ENCODE results near the gene PRKACA.

Gene PRKACA

DNA sequence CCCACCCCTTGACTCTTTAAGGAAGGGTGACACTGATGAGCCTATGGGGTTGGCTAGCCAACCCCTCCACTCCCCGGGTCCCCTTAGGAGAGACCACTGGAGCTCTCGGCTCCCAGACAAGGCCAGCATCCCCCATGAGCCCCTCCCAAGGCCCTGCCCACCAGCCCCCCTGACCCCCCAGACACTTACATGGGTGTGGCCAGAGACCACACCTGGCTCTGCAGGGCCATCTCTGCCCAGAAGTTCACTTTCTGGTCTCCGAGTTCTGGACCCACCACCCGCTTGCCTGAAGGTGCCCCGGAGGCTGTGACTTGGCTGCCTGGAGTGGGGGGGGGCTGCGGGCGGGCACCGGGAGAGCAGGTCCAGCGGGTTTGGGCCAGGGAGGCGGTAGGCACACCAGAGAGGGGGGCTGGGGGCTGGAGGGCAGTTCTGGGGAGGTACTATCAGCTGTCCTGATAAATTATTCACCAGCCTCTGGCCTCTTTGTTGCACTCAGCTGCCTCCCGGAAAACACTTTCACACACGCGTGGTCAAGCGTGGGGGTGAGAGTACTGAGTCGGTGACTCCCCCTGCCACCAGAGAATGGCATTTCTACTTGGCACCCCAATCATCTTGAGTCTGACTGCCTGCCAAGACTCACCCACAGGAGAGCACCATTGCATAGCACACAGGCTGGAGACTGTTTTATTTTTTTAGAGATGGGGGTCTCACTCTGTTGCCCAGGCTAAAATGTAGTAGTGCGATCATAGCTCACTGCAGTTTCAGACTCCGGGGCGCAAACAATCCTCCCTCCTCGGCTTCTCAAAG is 55.6 kb downstream of the PRKACA start, which contains the start of gene PALM3:
PALM3 (minus strand) TSS at position 326 of the 807 bp plus-strand sequence; CDS start at position 230, 96 bp downstream.
- Histone ChIP-seq H3K23ac (ENCODE audit: low read length) (no peak within 1 kb of the TSS), H3K4me2 (ENCODE audit: low read length) (no peak within 1 kb of the TSS), H3K9me3 (ENCODE audit: insufficient read depth, low read depth, low read length) (no peaks in the 10 kb centered on the region), H4K91ac (ENCODE audit: low read depth, low read length) (peak within 1 kb of the TSS; percentile 78), H3K4me3 (ENCODE audit: low read depth, low read length) (no peak within 1 kb of the TSS), H2BK120ac (ENCODE audit: insufficient read depth, low read length, poor library complexity) (peak within 1 kb of the TSS; percentile 64), H3K27me3 (ENCODE audit: insufficient read depth, low read length) (peaks cover 3% of the 10 kb centered on the region), H2BK12ac (ENCODE audit: low read length) (peak within 1 kb of the TSS; percentile 18), H3K9ac (ENCODE audit: low read length) (no peak within 1 kb of the TSS), H3K4me1 (ENCODE audit: control insufficient read depth in 1 of 2, insufficient read depth in 2 of 2, low read length in 2 of 2) (peaks cover 0 to 7% of the 10 kb centered on the region in 2 experiments), H3K14ac (ENCODE audit: low read length) (peak within 1 kb of the TSS; percentile 20), H4K8ac (ENCODE audit: low read depth, low read length) (peak within 1 kb of the TSS; percentile 26), H3K79me1 (ENCODE audit: low read length) (peaks cover 3% of the 10 kb centered on the region), H2AK5ac (ENCODE audit: low read length) (no peak within 1 kb of the TSS), H2AFZ (ENCODE audit: insufficient read depth, low read length, poor library complexity) (no peak within 1 kb of the TSS), H4K12ac (ENCODE audit: low read depth, low read length) (no peak within 1 kb of the TSS), H2BK5ac (ENCODE audit: low read depth, low read length, poor library complexity) (peak within 1 kb of the TSS; percentile 24), H3K18ac (ENCODE audit: low read length) (no peak within 1 kb of the TSS), H3K36me3 (ENCODE audit: control insufficient read depth in 1 of 2, insufficient read depth in 2 of 2, low read length in 2 of 2) (no peaks in the 10 kb centered on the region), H3K4ac (ENCODE audit: low read depth, low read length) (no peak within 1 kb of the TSS), H3K27ac (ENCODE audit: low read depth, low read length) (peak within 1 kb of the TSS; percentile 67), H3K79me2 (ENCODE audit: control insufficient read depth, insufficient read depth, low read length, poor library complexity) (no peaks in the 10 kb centered on the region)
- WGBS (ENCODE audit: extremely low coverage, insufficient coverage, insufficient read length) = no CpG with 5 or more reads among the region's 19 CpGs
- DNase-seq = peak; percentile 83 to 92

DNA sequence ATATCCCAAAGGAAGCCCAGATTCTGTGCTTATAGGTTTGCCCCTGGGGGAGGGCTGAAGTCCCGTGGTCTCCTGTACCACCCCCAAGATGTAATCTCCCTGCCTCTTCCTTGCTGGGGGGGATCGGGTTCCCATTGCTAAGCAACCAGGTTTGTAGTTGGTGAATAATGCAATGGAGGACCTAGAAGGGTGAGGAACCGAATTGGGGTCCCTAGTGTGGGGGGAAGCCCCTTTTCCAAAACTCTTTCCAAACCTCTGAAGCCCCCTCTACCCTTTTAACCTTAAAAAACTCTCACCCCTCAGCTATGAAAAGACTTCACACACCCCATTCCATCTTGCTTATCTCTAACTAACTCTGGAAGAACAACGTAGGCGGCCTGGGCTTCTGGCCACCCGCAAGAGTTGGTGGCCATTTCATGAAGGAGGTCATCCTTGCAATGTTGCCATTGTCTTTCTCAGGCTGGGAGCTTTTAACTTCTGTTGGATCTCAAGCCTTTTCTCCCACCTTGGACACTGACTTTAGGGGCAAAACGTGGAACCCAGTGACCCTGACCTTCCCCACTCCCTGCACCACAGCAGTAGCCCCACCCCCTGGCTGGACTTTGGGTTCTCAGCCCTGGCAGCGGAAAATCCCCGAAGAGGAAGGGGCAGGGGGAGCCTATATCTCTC is 56.3 kb downstream of the PRKACA start:
- Histone ChIP-seq H4K8ac (ENCODE audit: low read depth, low read length) (peak overlapping the region; percentile 26), H3K4me1 (ENCODE audit: control insufficient read depth in 1 of 2, insufficient read depth in 2 of 2, low read length in 2 of 2) (peaks cover 0 to 7% of the 10 kb centered on the region in 2 experiments), H3K14ac (ENCODE audit: low read length) (peak overlapping the region; percentile 20), H3K27ac (ENCODE audit: low read depth, low read length) (peak overlapping the region; percentile 67), H2BK120ac (ENCODE audit: insufficient read depth, low read length, poor library complexity) (peak overlapping the region; percentile 64), H3K4me3 (ENCODE audit: low read depth, low read length) (no peak overlapping the region), H2AK5ac (ENCODE audit: low read length) (no peak overlapping the region), H3K27me3 (ENCODE audit: insufficient read depth, low read length) (peaks cover 3% of the 10 kb centered on the region), H3K9ac (ENCODE audit: low read length) (no peak overlapping the region), H3K23ac (ENCODE audit: low read length) (no peak overlapping the region), H3K9me3 (ENCODE audit: insufficient read depth, low read depth, low read length) (no peaks in the 10 kb centered on the region), H4K12ac (ENCODE audit: low read depth, low read length) (no peak overlapping the region), H2BK12ac (ENCODE audit: low read length) (peak overlapping the region; percentile 18), H3K79me2 (ENCODE audit: control insufficient read depth, insufficient read depth, low read length, poor library complexity) (no peaks in the 10 kb centered on the region), H3K4ac (ENCODE audit: low read depth, low read length) (no peak overlapping the region), H3K79me1 (ENCODE audit: low read length) (peaks cover 3% of the 10 kb centered on the region), H4K91ac (ENCODE audit: low read depth, low read length) (peak overlapping the region; percentile 70), H2AFZ (ENCODE audit: insufficient read depth, low read length, poor library complexity) (no peak overlapping the region), H2BK5ac (ENCODE audit: low read depth, low read length, poor library complexity) (peak overlapping the region; percentile 24), H3K36me3 (ENCODE audit: control insufficient read depth in 1 of 2, insufficient read depth in 2 of 2, low read length in 2 of 2) (no peaks in the 10 kb centered on the region), H3K4me2 (ENCODE audit: low read length) (no peak overlapping the region), H3K18ac (ENCODE audit: low read length) (no peak overlapping the region)
- WGBS (ENCODE audit: extremely low coverage, insufficient coverage, insufficient read length) = no CpG with 5 or more reads among the region's 9 CpGs
- DNase-seq = peak; percentile 70 to 84

DNA sequence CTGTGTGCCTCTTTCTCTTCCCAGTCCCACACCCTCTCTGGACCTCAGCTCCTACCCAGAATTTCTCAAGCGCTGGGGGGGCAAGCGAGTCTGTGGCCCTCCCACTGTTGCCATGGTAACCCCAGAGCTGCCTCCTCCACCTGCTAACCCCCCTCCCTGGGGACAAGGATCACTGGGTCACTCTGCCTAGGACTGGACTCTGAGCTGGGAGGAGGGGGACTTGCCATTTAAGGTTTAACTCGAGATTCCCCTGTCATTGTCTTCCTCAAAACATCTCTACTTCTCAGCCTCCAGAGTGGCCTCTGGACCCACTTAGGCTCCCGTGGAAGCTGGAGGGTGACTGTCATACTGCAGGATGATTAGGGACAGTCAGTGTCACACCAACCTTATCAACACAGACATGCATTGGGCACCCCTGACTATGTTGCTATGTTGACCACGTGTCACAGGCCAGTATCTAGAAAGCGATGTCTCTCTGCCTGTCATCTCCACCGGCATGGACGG is 57.9 kb downstream of the PRKACA start:
- Histone ChIP-seq H3K23ac (ENCODE audit: low read length) (no peak overlapping the region), H2AK5ac (ENCODE audit: low read length) (no peak overlapping the region), H3K18ac (ENCODE audit: low read length) (no peak overlapping the region), H3K27ac (ENCODE audit: low read depth, low read length) (no peak overlapping the region), H2BK120ac (ENCODE audit: insufficient read depth, low read length, poor library complexity) (no peak overlapping the region), H2AFZ (ENCODE audit: insufficient read depth, low read length, poor library complexity) (no peak overlapping the region), H3K14ac (ENCODE audit: low read length) (no peak overlapping the region), H3K79me2 (ENCODE audit: control insufficient read depth, insufficient read depth, low read length, poor library complexity) (no peaks in the 10 kb centered on the region), H3K79me1 (ENCODE audit: low read length) (peaks cover 3% of the 10 kb centered on the region), H4K91ac (ENCODE audit: low read depth, low read length) (no peak overlapping the region), H4K12ac (ENCODE audit: low read depth, low read length) (no peak overlapping the region), H3K4me2 (ENCODE audit: low read length) (no peak overlapping the region), H3K9me3 (ENCODE audit: insufficient read depth, low read depth, low read length) (no peaks in the 10 kb centered on the region), H3K36me3 (ENCODE audit: control insufficient read depth in 1 of 2, insufficient read depth in 2 of 2, low read length in 2 of 2) (no peaks in the 10 kb centered on the region), H3K4me3 (ENCODE audit: low read depth, low read length) (no peak overlapping the region), H2BK12ac (ENCODE audit: low read length) (peak overlapping the region; percentile 25), H3K4ac (ENCODE audit: low read depth, low read length) (no peak overlapping the region), H4K8ac (ENCODE audit: low read depth, low read length) (no peak overlapping the region), H3K9ac (ENCODE audit: low read length) (no peak overlapping the region), H3K4me1 (ENCODE audit: control insufficient read depth in 1 of 2, insufficient read depth in 2 of 2, low read length in 2 of 2) (peaks cover 0 to 7% of the 10 kb centered on the region in 2 experiments), H3K27me3 (ENCODE audit: insufficient read depth, low read length) (peaks cover 3% of the 10 kb centered on the region), H2BK5ac (ENCODE audit: low read depth, low read length, poor library complexity) (no peak overlapping the region)
- no CpG with 5 or more reads among the region's 8 CpGs for WGBS (ENCODE audit: extremely low coverage, insufficient coverage, insufficient read length)
- DNase-seq = peak in 1 of 2 donors; percentile 13

DNA sequence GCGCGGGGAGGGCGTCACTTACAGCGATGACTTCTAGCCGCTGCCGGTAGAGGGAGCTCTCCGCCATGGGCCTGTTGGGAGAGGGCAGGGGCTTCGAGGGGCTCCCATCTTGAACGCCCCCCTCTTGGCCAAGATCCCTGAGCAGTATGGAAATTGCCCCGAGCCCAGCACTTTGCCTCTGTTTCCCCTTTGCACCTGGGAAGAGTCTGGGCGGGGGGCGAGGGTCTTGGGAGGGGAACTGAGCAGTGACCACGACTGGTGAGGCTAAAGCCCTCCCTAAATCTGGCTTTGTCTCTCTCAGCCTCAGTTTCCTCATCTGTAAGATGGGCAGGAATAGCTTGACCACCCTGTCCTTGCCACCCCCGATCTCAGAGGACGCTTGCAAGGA is 58.5 kb downstream of the PRKACA start:
- H3K79me2 ChIP-seq (ENCODE audit: control insufficient read depth, insufficient read depth, low read length, poor library complexity) = no peaks in the 10 kb centered on the region
- no peak overlapping the region for H2BK12ac ChIP-seq (ENCODE audit: low read length)
- H3K4me1 ChIP-seq (ENCODE audit: control insufficient read depth in 1 of 2, insufficient read depth in 2 of 2, low read length in 2 of 2) = peaks cover 0 to 7% of the 10 kb centered on the region in 2 experiments
- H4K12ac ChIP-seq (ENCODE audit: low read depth, low read length) = no peak overlapping the region
- no peak overlapping the region for H3K27ac ChIP-seq (ENCODE audit: low read depth, low read length)
- no peak overlapping the region for H3K18ac ChIP-seq (ENCODE audit: low read length)
- peaks cover 3% of the 10 kb centered on the region for H3K79me1 ChIP-seq (ENCODE audit: low read length)
- no peak overlapping the region for H4K8ac ChIP-seq (ENCODE audit: low read depth, low read length)
- H3K23ac ChIP-seq (ENCODE audit: low read length) = no peak overlapping the region
- no peak overlapping the region for H2BK5ac ChIP-seq (ENCODE audit: low read depth, low read length, poor library complexity)
- H3K4ac ChIP-seq (ENCODE audit: low read depth, low read length) = no peak overlapping the region
- no peak overlapping the region for H3K4me2 ChIP-seq (ENCODE audit: low read length)
- H3K27me3 ChIP-seq (ENCODE audit: insufficient read depth, low read length) = peaks cover 3% of the 10 kb centered on the region
- no peak for DNase-seq
- H2BK120ac ChIP-seq (ENCODE audit: insufficient read depth, low read length, poor library complexity) = no peak overlapping the region
- no peak overlapping the region for H3K14ac ChIP-seq (ENCODE audit: low read length)
- no CpG with 5 or more reads among the region's 15 CpGs for WGBS (ENCODE audit: extremely low coverage, insufficient coverage, insufficient read length)
- no peak overlapping the region for H3K4me3 ChIP-seq (ENCODE audit: low read depth, low read length)
- no peak overlapping the region for H3K9ac ChIP-seq (ENCODE audit: low read length)
- no peak overlapping the region for H2AFZ ChIP-seq (ENCODE audit: insufficient read depth, low read length, poor library complexity)
- H2AK5ac ChIP-seq (ENCODE audit: low read length) = no peak overlapping the region
- no peaks in the 10 kb centered on the region for H3K36me3 ChIP-seq (ENCODE audit: control insufficient read depth in 1 of 2, insufficient read depth in 2 of 2, low read length in 2 of 2)
- no peaks in the 10 kb centered on the region for H3K9me3 ChIP-seq (ENCODE audit: insufficient read depth, low read depth, low read length)
- H4K91ac ChIP-seq (ENCODE audit: low read depth, low read length) = no peak overlapping the region

Data from trophoblast cell (in vitro differentiated cells and primary cell).